ENCODE measurements around the gene AGK.
"Not testable (repeated sequence)": the region's sequence is repeated elsewhere in the genome, so short reads cannot be mapped to it uniquely, and the experiment has no call there.

Gene AGK

DNA sequence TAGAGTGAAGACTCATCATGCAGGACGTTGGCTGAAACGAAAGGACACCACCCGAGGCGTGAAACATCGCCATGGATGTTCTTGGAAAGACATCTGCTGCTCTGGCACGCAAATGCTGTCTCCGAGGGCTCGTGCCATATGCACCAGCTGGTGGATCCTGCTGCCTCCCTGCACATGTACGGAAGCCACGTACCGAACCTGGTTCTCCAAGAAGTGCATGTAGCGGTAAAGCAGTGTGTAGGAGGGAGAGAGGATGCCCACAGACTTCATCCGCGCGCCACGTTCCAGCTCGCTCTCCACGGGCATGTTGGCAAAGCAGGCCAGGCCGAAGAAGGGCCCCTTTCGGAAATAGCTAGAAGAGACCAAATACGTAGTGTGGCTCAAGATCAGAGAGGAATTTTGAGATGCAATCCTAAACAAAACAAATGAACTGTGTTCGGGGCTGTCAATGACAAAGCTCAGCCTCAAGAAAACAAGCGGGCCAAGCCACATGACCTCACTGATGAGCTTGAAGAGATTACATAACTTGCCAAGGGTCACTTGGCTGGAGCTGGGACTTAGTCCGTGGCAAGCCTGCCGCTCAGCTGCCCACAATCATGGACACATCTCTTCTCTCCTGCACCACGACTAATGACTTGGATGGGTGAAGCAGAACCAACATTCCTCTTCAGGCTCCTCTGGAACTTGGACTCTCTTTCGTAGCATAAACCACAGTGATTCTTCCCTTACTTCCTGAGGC lies 134.2 kb downstream of the AGK start:
- DNase-seq (no peak), ATAC-seq (no peak)
- Mint-ChIP-seq H3K4me1 (no peaks in the 10 kb centered on the region), H3K36me3 (ENCODE audit: low read depth) (peaks cover 26% of the 10 kb centered on the region), H3K4me3 (no peak overlapping the region), H3K9me3 (no peaks in the 10 kb centered on the region), H3K27me3 (no peaks in the 10 kb centered on the region), H3K27ac (no peak overlapping the region)

- Mint-ChIP-seq H3K27ac (no peak overlapping the region), H3K36me3 (ENCODE audit: low read depth) (peaks cover 20% of the 10 kb centered on the region), H3K4me3 (no peak overlapping the region)
Observed at GRCh38 chr7:141686074-141686473, 134.9 kb downstream of the AGK start.

GRCh38 chr7:141686670-141687069 lies 135.5 kb downstream of the AGK start:
- Mint-ChIP-seq H3K9me3 (no peaks in the 10 kb centered on the region), H3K27me3 (no peaks in the 10 kb centered on the region), H3K4me1 (no peaks in the 10 kb centered on the region), H3K36me3 (ENCODE audit: low read depth) (peaks cover 18% of the 10 kb centered on the region), H3K4me3 (no peak overlapping the region), H3K27ac (no peak overlapping the region)
- ATAC-seq: no peak
- no peak for DNase-seq

More at GRCh38 chr7:141686074-141686473, 134.9 kb downstream of the AGK start:
- ATAC-seq (no peak), DNase-seq (no peak)
- no peaks in the 10 kb centered on the region for H3K4me1 Mint-ChIP-seq
- H3K27me3 Mint-ChIP-seq: no peaks in the 10 kb centered on the region
- no peaks in the 10 kb centered on the region for H3K9me3 Mint-ChIP-seq

DNA sequence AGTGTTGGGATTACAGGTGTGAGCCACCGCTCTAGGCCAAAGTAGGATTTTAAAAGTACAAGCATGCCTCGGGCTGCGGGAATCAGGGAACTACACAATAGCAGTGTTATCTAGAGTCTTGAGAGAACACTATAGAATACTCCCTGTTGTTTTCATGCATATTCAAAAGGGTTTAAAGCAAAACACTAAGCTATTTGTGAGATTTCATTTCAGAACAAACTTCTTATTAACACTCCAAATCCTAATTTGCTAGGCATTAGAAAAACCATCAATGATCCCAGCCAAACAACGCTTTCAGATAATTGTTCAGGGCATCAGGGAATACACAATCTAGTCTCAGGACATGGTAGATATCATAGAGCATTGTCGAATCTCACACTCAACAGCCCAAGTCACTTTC lies 136.8 kb downstream of the AGK start:
- Mint-ChIP-seq H3K4me3 (no peak overlapping the region), H3K9me3 (no peaks in the 10 kb centered on the region), H3K27me3 (no peaks in the 10 kb centered on the region), H3K4me1 (no peaks in the 10 kb centered on the region), H3K27ac (no peak overlapping the region), H3K36me3 (ENCODE audit: low read depth) (peaks cover 15% of the 10 kb centered on the region)
- ATAC-seq (no peak), DNase-seq (no peak)

- H3K9me3 Mint-ChIP-seq, H3K27me3 Mint-ChIP-seq, H3K4me1 Mint-ChIP-seq, DNase-seq, H3K27ac Mint-ChIP-seq, H3K4me3 Mint-ChIP-seq, ATAC-seq: not testable (repeated sequence)
- peaks cover 13% of the 10 kb centered on the region for H3K36me3 Mint-ChIP-seq (ENCODE audit: low read depth)
Observed at GRCh38 chr7:141689072-141689825, 138.0 kb downstream of the AGK start.

DNA sequence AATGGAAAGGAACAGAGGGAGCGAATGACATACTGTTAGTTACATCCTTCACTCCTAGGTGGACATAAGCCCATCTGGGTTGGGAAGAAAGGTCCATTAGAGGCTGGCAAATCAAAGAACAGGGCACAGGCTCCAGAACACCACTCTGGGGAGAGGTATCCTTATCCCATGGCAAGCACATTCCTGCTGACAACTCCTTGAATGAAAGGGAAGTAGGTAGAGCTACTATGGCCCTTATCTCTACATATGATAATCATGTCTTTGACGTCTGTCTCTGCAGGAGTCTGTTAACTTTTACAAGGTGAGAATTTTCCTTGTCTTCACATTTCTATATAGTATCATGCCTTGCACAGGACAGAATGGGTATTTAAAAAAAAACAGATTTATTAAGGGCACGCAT lies 140.3 kb downstream of the AGK start:
- ATAC-seq: no peak
- Mint-ChIP-seq H3K4me3 (no peak overlapping the region), H3K9me3 (no peaks in the 10 kb centered on the region), H3K27ac (no peak overlapping the region), H3K4me1 (peaks cover 13% of the 10 kb centered on the region), H3K36me3 (ENCODE audit: low read depth) (no peaks in the 10 kb centered on the region), H3K27me3 (no peaks in the 10 kb centered on the region)
- no peak for DNase-seq

DNA sequence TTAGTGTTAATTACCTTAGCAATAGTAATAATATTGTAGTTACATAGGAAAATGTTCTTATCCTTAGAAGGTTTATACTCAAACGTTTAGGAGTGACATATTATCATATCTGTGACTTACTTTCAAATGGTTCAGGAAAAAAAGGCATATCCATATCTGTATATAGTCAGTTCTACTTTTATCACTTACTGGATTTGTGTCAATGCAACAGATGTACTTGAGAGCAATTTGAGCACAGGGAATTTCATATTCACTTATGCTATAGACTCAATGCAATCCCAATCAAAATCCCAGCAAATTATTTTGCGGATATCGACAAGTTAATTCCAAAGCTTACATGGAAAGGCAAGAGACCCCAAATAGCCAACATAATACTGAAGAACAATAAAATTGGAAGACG lies 140.8 kb downstream of the AGK start:
- peaks cover 17% of the 10 kb centered on the region for H3K4me1 Mint-ChIP-seq
- no peak overlapping the region for H3K4me3 Mint-ChIP-seq
- no peak for DNase-seq
- H3K36me3 Mint-ChIP-seq (ENCODE audit: low read depth): no peaks in the 10 kb centered on the region
- no peak for ATAC-seq
- no peaks in the 10 kb centered on the region for H3K27me3 Mint-ChIP-seq
- H3K9me3 Mint-ChIP-seq: no peaks in the 10 kb centered on the region
- H3K27ac Mint-ChIP-seq: no peak overlapping the region

GRCh38 chr7:141693082-141693481 lies 141.9 kb downstream of the AGK start:
- no peak for ATAC-seq
- Mint-ChIP-seq H3K27me3 (no peaks in the 10 kb centered on the region), H3K4me3 (no peak overlapping the region), H3K27ac (no peak overlapping the region), H3K4me1 (peaks cover 28% of the 10 kb centered on the region), H3K9me3 (no peaks in the 10 kb centered on the region), H3K36me3 (ENCODE audit: low read depth) (no peaks in the 10 kb centered on the region)
- no peak for DNase-seq

GRCh38 chr7:141695803-141696289 lies 144.6 kb downstream of the AGK start:
- ATAC-seq (no peak), DNase-seq (no peak)
- H3K4me1 Mint-ChIP-seq: peaks cover 54% of the 10 kb centered on the region
- H3K27ac Mint-ChIP-seq: no peak overlapping the region
- H3K9me3 Mint-ChIP-seq: no peaks in the 10 kb centered on the region
- no peak overlapping the region for H3K4me3 Mint-ChIP-seq
- peaks cover 2% of the 10 kb centered on the region for H3K36me3 Mint-ChIP-seq (ENCODE audit: low read depth)
- H3K27me3 Mint-ChIP-seq: no peaks in the 10 kb centered on the region

DNA sequence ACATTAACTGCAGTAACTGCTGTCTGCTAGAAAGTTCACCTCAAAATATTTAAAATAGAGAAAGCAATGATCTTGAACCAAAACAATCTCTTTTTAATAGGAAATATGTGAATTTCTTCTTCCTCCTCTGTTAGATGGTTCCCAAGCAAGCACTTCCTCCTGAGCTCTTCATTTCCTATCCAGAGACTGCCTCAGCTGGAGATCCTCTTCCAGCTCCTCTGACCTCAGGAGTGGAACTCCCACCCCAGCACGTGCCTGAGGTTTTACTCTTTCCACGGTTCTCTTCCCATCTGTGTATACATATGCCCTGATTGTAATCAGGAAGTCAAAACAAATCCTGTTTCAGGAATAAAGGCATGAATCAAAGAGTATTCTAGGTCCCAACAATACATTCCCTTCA lies 145.1 kb downstream of the AGK start:
- ATAC-seq (no peak), DNase-seq (no peak)
- no peak overlapping the region for H3K4me3 Mint-ChIP-seq
- H3K9me3 Mint-ChIP-seq: no peaks in the 10 kb centered on the region
- H3K4me1 Mint-ChIP-seq: peaks cover 57% of the 10 kb centered on the region
- no peak overlapping the region for H3K27ac Mint-ChIP-seq
- no peaks in the 10 kb centered on the region for H3K27me3 Mint-ChIP-seq
- peaks cover 2% of the 10 kb centered on the region for H3K36me3 Mint-ChIP-seq (ENCODE audit: low read depth)

DNA sequence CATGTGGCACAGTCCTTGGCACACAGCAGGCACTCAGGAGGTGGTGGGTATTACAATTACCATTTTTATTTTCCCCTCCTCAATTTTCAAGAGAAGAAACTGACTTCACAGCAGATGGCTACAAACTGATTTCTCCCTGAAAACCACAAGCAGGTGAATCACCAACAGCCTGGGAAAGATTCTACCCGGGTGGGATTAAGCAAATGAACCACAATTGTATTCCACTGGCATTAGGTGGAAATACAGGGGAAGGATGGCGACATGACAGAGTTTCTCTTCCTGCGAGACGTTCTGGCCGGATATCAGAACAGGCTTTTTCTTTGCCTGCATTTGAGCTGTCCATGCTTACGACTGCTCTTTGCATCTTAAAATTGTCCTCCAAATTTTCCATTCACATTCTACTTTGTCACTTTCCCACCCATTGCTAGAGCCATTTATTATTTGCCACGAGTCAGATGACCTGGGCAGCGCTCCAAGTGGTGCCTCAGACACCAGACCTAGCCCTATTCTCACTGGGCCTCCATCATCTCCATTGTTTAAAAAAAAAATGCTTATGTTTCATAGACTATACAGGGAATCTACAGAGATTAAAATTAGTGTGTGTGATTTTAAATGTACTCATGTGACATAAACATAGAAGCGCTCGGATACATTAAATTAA lies 146.1 kb downstream of the AGK start:
- no peak for DNase-seq
- peaks cover 2% of the 10 kb centered on the region for H3K36me3 Mint-ChIP-seq (ENCODE audit: low read depth)

GRCh38 chr7:141698247-141699015 lies 147.2 kb downstream of the AGK start:
- Mint-ChIP-seq H3K27me3 (no peaks in the 10 kb centered on the region), H3K27ac (peak overlapping the region; percentile 6), H3K4me1 (peaks cover 61% of the 10 kb centered on the region), H3K4me3 (no peak overlapping the region), H3K36me3 (ENCODE audit: low read depth) (peaks cover 2% of the 10 kb centered on the region), H3K9me3 (no peaks in the 10 kb centered on the region)
- DNase-seq: no peak
- ATAC-seq: no peak

More for the DNA sequence above, 146.1 kb downstream of the AGK start:
- ATAC-seq: no peak
- Mint-ChIP-seq H3K4me3 (no peak overlapping the region), H3K9me3 (no peaks in the 10 kb centered on the region), H3K27me3 (no peaks in the 10 kb centered on the region), H3K4me1 (peaks cover 58% of the 10 kb centered on the region), H3K27ac (no peak overlapping the region)

- no peak overlapping the region for H3K27ac Mint-ChIP-seq
- no peaks in the 10 kb centered on the region for H3K9me3 Mint-ChIP-seq
- peaks cover 58% of the 10 kb centered on the region for H3K4me1 Mint-ChIP-seq
- peaks cover 2% of the 10 kb centered on the region for H3K36me3 Mint-ChIP-seq (ENCODE audit: low read depth)
- DNase-seq: no peak
- peak overlapping the region; percentile 81 for H3K4me3 Mint-ChIP-seq
- H3K27me3 Mint-ChIP-seq: no peaks in the 10 kb centered on the region
- no peak for ATAC-seq
Observed at GRCh38 chr7:141699860-141700259, 148.7 kb downstream of the AGK start.

DNA sequence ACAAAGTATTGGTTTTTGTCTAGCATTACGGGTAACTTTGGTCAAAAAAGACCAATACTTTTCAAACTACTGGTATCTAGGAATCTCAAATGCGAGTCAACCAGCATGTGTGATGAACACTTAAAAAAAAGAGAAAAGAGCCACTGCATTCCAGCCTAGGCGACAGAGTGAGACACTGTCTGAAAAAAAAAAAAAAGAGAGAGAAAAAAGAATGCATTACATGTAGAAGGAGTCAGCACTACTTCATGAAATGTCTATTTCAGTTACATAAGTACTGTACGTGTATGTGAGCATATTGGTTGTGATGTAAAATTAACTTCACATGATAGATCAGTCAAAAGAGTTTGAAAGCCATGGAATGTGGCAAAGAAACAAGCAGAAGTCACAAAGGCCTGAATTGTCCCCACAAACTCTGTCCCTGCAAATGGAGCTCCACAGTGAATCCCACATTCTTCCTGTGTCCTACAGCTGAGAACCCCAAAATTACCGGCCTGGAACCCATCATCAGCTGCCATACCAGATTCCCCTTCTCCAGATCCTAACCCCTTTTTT lies 149.2 kb downstream of the AGK start:
- no peak for ATAC-seq
- no peaks in the 10 kb centered on the region for H3K27me3 Mint-ChIP-seq
- no peak for DNase-seq

More for the DNA sequence above, 149.2 kb downstream of the AGK start:
- H3K27ac Mint-ChIP-seq: peak overlapping the region; percentile 77
- H3K9me3 Mint-ChIP-seq: no peaks in the 10 kb centered on the region
- H3K36me3 Mint-ChIP-seq (ENCODE audit: low read depth): peaks cover 2% of the 10 kb centered on the region
- peaks cover 55% of the 10 kb centered on the region for H3K4me1 Mint-ChIP-seq
- peak overlapping the region; percentile 81 for H3K4me3 Mint-ChIP-seq
